H54 (cell line): ENCODE results near the gene SLC1A2.

ENCODE experiments used
- DNase-seq: peaks from one replicate; pipeline ENCODE4 v3.0.0; 2011; ENCODE audit warnings: low spot score, mixed read lengths; ENCODE audit not compliant: insufficient read length
- FAIRE-seq: peaks from 3 replicates; lab custom pipeline; 2011; peaks lifted over from hg19 to GRCh38; lab: Jason Lieb, UNC
- POLR2A ChIP-seq: IDR thresholded peaks from 2 replicates; pipeline ENCODE4 v1.6.1; 2011; ENCODE audit warnings: low read depth, mild to moderate bottlenecking, low read length

Gene SLC1A2

DNA sequence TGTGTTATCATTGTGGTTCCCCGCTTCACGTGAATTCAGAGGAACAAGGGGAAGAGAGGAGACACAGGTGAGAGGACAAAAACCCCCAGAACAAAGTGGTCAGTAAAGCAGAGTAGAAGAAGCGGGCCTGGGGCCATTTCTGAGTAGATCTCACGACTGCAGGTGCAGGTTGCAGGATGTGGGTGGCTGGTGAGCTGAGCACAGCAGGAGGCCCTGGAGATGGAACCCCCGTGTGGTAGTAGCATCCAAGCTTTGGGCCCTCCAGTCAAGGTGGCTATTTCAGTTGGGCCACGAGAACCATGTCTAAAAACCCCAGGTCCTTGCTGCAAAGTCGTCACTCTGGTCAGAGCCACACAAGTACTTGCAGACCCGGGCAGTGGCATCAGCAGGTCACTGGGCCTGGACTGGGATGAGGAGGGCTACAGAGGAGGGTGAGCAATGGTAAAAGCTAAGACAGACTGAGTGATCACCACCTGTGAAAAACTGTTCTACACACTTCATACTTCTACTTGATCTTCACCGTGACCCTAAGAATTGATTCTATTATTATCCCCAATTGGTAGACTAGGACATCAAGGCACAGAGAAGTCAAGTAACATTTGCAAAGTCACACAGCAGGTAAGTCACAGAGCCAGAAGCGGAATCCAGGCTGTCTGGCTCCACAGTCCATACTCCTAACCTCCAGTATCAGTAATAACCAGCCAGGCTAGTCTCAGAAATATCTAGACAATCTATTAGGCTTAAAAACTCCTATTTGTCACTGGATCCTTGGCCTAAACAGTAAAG is 43.8 kb downstream of the SLC1A2 start:
- no peak for TF ChIP-seq POLR2A
- DNase-seq (no peak), FAIRE-seq (no peak)

DNA sequence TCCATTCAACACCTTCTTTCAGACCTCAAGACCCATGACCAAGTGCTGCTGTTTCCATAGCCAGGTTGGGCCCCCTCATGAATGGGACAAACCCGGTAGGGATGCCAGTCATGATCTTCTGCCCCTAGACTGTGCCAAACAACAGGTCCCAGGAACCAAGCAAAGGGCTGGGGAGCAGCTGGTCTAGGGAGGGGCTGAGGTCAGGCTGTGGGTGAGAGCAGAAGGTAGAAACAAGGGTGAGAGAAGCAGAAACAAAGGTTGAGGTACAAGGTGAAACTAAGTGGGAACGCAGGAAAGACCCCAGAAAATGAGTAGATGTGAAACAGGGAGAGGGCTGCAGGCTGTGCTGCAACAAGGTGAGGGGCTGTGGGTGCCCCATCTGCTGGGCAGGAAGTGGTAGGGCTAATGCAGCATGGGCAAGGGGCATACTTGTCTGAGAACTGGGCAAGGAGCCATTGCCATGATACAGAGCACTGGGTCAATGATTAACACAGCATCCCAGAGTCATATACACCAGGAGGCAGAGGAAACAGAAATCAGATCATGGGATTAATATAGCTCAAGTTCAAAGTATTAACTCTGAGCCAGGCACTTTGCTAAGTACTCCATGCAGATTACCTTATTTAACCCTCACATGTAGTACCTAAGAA is 45.9 kb downstream of the SLC1A2 start:
- FAIRE-seq: no peak
- no peak for TF ChIP-seq POLR2A
- DNase-seq: no peak

DNA sequence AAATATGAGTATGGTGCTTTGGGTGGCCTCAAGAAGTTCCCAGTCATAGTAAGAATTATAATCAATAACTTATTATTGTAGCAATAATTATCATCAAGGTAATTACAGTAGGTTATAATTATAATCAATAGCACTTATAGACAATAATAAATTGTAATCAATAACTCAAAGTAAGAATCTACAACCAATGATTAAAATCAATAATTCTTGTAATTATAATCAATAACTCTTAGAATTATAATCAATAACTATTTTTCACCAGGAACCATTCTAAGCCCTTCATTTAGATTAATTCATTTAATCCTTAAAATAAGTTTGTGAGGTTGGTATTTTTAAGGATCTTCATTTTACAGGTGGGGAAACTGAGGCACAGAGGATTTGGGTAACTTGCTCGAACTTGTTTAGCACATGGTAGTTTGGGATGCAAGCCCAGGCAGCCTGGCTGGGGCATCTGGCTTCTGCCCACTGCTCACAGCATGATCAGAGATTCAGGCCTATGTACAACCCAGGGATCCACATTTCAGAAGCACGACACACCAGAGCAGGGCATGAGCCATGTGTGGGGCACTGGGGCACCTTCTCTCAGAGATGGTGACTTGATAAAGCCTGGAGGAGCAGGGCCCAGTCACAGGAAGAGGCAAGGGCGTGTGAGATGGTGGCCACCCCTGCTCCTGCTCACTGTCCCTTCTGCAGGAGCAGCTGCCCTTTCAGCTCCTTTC is 46.6 kb downstream of the SLC1A2 start:
- DNase-seq (peak; percentile 42), FAIRE-seq (no peak)
- no peak for TF ChIP-seq POLR2A

DNA sequence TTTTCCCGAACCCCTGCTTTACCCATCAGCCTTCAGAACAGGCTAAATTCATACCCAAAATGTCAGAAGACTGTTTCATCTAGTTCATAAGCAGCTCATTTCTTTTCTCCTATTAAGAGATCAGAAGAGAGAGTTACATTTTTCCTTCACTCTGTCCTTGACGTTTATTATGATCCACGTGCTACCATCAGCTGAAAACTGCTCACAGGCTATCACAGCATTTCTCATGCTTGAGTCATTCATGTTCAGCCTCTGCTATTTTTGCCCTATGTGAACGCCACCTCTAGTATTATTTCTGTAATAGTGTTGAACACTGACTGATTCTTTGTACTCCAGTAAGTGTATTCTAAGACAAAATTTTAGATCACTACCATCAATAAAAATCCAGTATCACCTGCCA is 51.9 kb downstream of the SLC1A2 start:
- TF ChIP-seq POLR2A: no peak
- no peak for FAIRE-seq
- no peak for DNase-seq

- no peak for FAIRE-seq
- TF ChIP-seq POLR2A: no peak
- DNase-seq: no peak
Measured at GRCh38 chr11:35366798-35367197, 52.6 kb downstream of the SLC1A2 start.

DNA sequence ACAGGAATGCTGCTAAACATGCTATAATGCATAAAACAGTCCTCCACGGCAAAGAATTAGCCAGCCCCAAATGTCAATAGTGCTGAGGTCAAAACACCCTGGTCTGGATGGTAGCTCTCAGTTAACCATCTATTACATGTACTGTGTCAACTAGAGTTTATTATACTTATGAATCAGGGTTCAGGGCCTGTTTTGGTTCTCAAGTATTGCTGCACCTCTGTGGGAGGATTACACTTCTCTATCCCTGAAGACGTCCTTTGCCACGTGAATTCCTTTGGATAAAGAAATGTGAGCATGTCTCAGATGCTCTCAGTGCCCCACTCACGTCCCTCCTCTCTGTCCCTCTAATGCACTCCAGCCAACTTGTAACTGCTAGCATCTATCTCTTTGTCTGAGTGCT is 53.4 kb downstream of the SLC1A2 start:
- TF ChIP-seq POLR2A: no peak
- no peak for FAIRE-seq
- no peak for DNase-seq

- no peak for TF ChIP-seq POLR2A
- no peak for DNase-seq
- FAIRE-seq: no peak
Measured at GRCh38 chr11:35365395-35365794, 54.0 kb downstream of the SLC1A2 start.

GRCh38 chr11:35363854-35364780 is 55.2 kb downstream of the SLC1A2 start:
- DNase-seq: peak; percentile 58
- peak; percentile 15 for FAIRE-seq
- no peak for TF ChIP-seq POLR2A

DNA sequence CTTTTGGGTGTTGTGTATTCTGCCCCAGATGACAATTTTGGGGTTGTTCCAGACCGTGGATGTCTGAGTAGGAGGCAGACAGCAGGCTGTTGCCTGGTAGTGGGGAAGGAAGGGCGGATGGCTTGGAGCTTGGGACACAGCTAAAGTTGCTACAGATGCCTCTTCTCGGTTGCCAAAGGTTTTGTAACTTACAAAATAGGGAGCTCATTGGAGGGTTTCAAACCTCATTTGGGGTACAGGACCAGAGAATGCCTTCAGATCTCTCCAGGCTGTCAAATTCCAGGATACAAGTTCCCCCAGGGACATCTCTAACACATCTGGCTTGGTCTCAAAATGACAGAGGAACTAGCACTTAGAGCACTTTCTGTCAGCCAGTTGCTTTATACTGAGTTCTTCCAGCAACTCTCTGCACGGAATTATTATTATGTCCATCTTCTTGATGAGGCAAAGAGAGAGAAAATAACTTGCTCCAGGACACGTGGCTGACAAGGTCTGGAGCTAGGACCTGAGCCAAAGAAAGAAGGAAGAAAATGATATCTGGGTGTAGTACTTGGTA is 56.0 kb downstream of the SLC1A2 start:
- TF ChIP-seq POLR2A: no peak
- no peak for DNase-seq
- no peak for FAIRE-seq

DNA sequence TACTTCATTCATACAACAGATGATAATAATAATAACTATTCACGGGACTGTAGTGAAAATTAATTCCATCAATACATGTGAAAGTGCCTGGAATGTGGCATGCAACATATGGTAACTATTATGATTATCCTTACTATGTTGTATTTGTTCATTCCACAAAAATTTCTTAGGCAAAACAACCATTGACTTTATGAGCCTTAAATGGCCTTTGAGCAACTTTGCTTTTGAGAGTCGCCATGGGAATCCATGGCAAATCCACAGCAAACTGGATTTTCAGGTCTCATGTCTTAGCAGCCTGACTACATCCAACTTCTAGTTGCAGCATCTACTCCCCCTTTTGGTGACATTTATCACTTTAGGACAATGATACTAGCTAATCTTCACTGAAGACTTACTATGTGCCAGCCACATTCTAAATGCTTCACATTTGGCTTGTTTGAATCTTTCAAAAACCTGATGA is 56.8 kb downstream of the SLC1A2 start:
- TF ChIP-seq POLR2A: no peak
- no peak for DNase-seq
- FAIRE-seq: no peak

- FAIRE-seq: no peak
- TF ChIP-seq POLR2A: no peak
Measured at GRCh38 chr11:35360055-35360530, 59.3 kb downstream of the SLC1A2 start.

GRCh38 chr11:35359321-35360054 is 59.9 kb downstream of the SLC1A2 start:
- FAIRE-seq (no peak), DNase-seq (no peak)
- TF ChIP-seq POLR2A: no peak

More at GRCh38 chr11:35360055-35360530, 59.3 kb downstream of the SLC1A2 start:
- DNase-seq: no peak
